OCI-LY7 (cell line): ENCODE results near the gene CDR2L. TPM values are rescaled to one million over a fixed set of nuclear protein-coding genes. Genes with fewer than 3 reads are reported as not detected.

ENCODE experiments used
- BruUV-seq: library from RNA; stranded (reverse); fragments of 400-500 nt; replicated peaks from 2 replicates; lab custom pipeline; 2021; lab: Mats Ljungman, UMichigan
- CTCF ChIA-PET: fragments of 300-600 bp; sonication (Branson Sonifier 250); formaldehyde crosslinking; loops from one replicate; lab custom pipeline; 2022; ENCODE audit warnings: antibody characterized with exemption; ENCODE audit not compliant: unreplicated experiment; lab: Charles Lee
- POLR2A ChIA-PET: fragments of 300-600 bp; sonication (Branson Sonifier 250); formaldehyde crosslinking; loops from one replicate; lab custom pipeline; 2022; ENCODE audit warnings: antibody characterized with exemption; lab: Charles Lee
- DNase-seq: peaks from one replicate; pipeline ENCODE4 v3.0.0-alpha.2; 2015; ENCODE audit warnings: low spot score
- H2AFZ ChIP-seq: fragments of 200-600 bp; sonication (generic), shearing (Covaris generic); 2 replicates; pipeline ENCODE4 v1.6.1; 2014; ENCODE audit warnings: mild to moderate bottlenecking, antibody characterized with exemption, low read length, moderate library complexity
- H3K27ac ChIP-seq: fragments of 200-600 bp; sonication (generic); 2 replicates; pipeline ENCODE4 v1.5.1; 2014; ENCODE audit warnings: mixed run types, low read depth, mild to moderate bottlenecking, moderate library complexity, low read length, inconsistent platforms; ENCODE audit not compliant: poor library complexity, severe bottlenecking
- H3K36me3 ChIP-seq: fragments of 200-600 bp; sonication (generic); 2 replicates; pipeline ENCODE4 v1.6.1; 2014; ENCODE audit warnings: mild to moderate bottlenecking, antibody characterized with exemption, low read length, moderate library complexity, mixed read lengths; ENCODE audit not compliant: insufficient read depth
- H3K4me1 ChIP-seq: fragments of 200-600 bp; sonication (generic); 2 replicates; pipeline ENCODE4 v1.5.1; 2014; ENCODE audit warnings: mild to moderate bottlenecking, low read length; ENCODE audit not compliant: insufficient read depth, poor library complexity, severe bottlenecking
- H3K4me2 ChIP-seq: fragments of 200-600 bp; sonication (generic); 2 replicates; pipeline ENCODE4 v1.6.1; 2014; ENCODE audit warnings: mild to moderate bottlenecking, low read length
- H3K4me3 ChIP-seq: fragments of 200-600 bp; sonication (generic); 2 replicates; pipeline ENCODE4 v1.5.1; 2014; ENCODE audit warnings: mild to moderate bottlenecking, low read depth, low read length; ENCODE audit not compliant: poor library complexity, severe bottlenecking
- H3K79me2 ChIP-seq: fragments of 200-600 bp; sonication (generic); 2 replicates; pipeline ENCODE4 v1.6.1; 2016; ENCODE audit warnings: low read depth, mild to moderate bottlenecking, low read length, moderate library complexity, mixed read lengths; ENCODE audit not compliant: insufficient read depth
- H3K9me2 ChIP-seq: fragments of 200-600 bp; sonication (generic); 2 replicates; pipeline ENCODE4 v1.6.1; 2016; ENCODE audit warnings: mild to moderate bottlenecking, low read length, mixed read lengths; ENCODE audit not compliant: insufficient read depth
- H3K9me3 ChIP-seq: fragments of 200-600 bp; sonication (generic); 2 replicates; pipeline ENCODE4 v1.6.1; 2014; ENCODE audit warnings: mild to moderate bottlenecking, mixed run types, low read length, mixed read lengths
- H4K20me1 ChIP-seq: fragments of 200-600 bp; sonication (generic); 2 replicates; pipeline ENCODE4 v1.6.1; 2014; ENCODE audit warnings: mild to moderate bottlenecking, antibody characterized with exemption, low read length, moderate library complexity, mixed read lengths; ENCODE audit not compliant: insufficient read depth
- CTCF ChIP-seq: fragments of 200-600 bp; sonication (generic); conservative IDR thresholded peaks from 2 replicates; pipeline ENCODE4 v1.5.1; 2014; ENCODE audit warnings: mild to moderate bottlenecking, antibody characterized with exemption, low read length, moderate library complexity, mixed read lengths
- EZH2phosphoT487 ChIP-seq: fragments of 200-600 bp; sonication (generic); IDR thresholded peaks from 2 replicates; pipeline ENCODE4 v1.6.1; 2018; ENCODE audit warnings: low read depth, borderline replicate concordance, mild to moderate bottlenecking, mixed run types, antibody characterized with exemption, low read length, moderate library complexity, mixed read lengths
- intact Hi-C: fragments of 100-400 bp; cut with micrococcal nuclease; formaldehyde crosslinking; loops from one replicate; pipeline ENCODE4 v1.10.0; 2022; ENCODE audit not compliant: unreplicated experiment
- total RNA-seq, 2 experiments: library from RNA; depleted of rRNA in 1 of 2; stranded (reverse); fragments of >200 nt in 1 of 2; shearing (Covaris generic) in 1 of 2; gene quantifications; 2 replicates each; pipeline ENCODE4 v1.2.3, GENCODE V29; 2014 to 2022

The CDR2L gene
- total RNA-seq, 2 experiments from 2014 or later: 0.49 to 0.79 TPM

- no peaks in the 10 kb centered on the region for H3K79me2 ChIP-seq
- DNase-seq: no peak
- H3K4me1 ChIP-seq: peaks cover 5% of the 10 kb centered on the region
- CTCF ChIA-PET: no interaction called here
- no peaks in the 10 kb centered on the region for H4K20me1 ChIP-seq
- BruUV-seq: no TSS peak
- H2AFZ ChIP-seq: no peak overlapping the region
- no peak overlapping the region for H3K27ac ChIP-seq
- POLR2A ChIA-PET: interaction anchor here (0.8 to 1.1 kb wide), 2 partner anchors 14 to 20 kb away, joined by 3 to 4 read pairs; partner anchors contain the start of gene OTOP2
- intact Hi-C loops: no loop called here
- H3K9me2 ChIP-seq: no peaks in the 10 kb centered on the region
- no peaks in the 10 kb centered on the region for H3K36me3 ChIP-seq
- no peak overlapping the region for H3K4me2 ChIP-seq
- no peak overlapping the region for H3K4me3 ChIP-seq
- H3K9me3 ChIP-seq: no peaks in the 10 kb centered on the region
- no peak for TF ChIP-seq EZH2phosphoT487
- no peak for TF ChIP-seq CTCF
Measured at GRCh38 chr17:74943808-74944522, 43.5 kb upstream of the CDR2L start.

- Histone ChIP-seq H3K9me2 (no peaks in the 10 kb centered on the region), H3K9me3 (no peaks in the 10 kb centered on the region), H3K36me3 (no peaks in the 10 kb centered on the region), H3K4me3 (no peak overlapping the region), H3K4me2 (no peak overlapping the region), H4K20me1 (no peaks in the 10 kb centered on the region), H3K79me2 (no peaks in the 10 kb centered on the region), H3K27ac (no peak overlapping the region), H2AFZ (no peak overlapping the region), H3K4me1 (no peaks in the 10 kb centered on the region)
- ChIA-PET CTCF (no interaction called here), POLR2A (no interaction called here)
- no TSS peak for BruUV-seq
- intact Hi-C loops: no loop called here
- TF ChIP-seq CTCF (no peak), EZH2phosphoT487 (no peak)
- DNase-seq: no peak
Measured at GRCh38 chr17:74945543-74945942, 41.9 kb upstream of the CDR2L start.

- Histone ChIP-seq H3K27ac (no peak overlapping the region), H3K4me1 (no peaks in the 10 kb centered on the region), H2AFZ (no peak overlapping the region), H3K9me3 (no peaks in the 10 kb centered on the region), H4K20me1 (no peaks in the 10 kb centered on the region), H3K79me2 (no peaks in the 10 kb centered on the region), H3K9me2 (no peaks in the 10 kb centered on the region), H3K4me2 (no peak overlapping the region), H3K4me3 (no peak overlapping the region), H3K36me3 (no peaks in the 10 kb centered on the region)
- POLR2A ChIA-PET: no interaction called here
- intact Hi-C loops: no loop called here
- no TSS peak for BruUV-seq
- TF ChIP-seq CTCF (no peak), EZH2phosphoT487 (no peak)
- no peak for DNase-seq
- CTCF ChIA-PET: no interaction called here
Measured at GRCh38 chr17:74946641-74947040, 40.8 kb upstream of the CDR2L start.
